HepG2 (cell line): ENCODE measurements around the gene RAB3B. TPM values are rescaled to one million over a fixed set of nuclear protein-coding genes. Genes with fewer than 3 reads are reported as not detected.

ENCODE experiments used
- CBFB ChIP-seq: sonication (generic); formaldehyde crosslinking; IDR thresholded peaks from 2 replicates; pipeline ENCODE4 v1.4.0; 2020; ENCODE audit warnings: missing genetic modification reagents
- CHCHD3 ChIP-seq: sonication (generic); formaldehyde crosslinking; IDR thresholded peaks from 2 replicates; pipeline ENCODE4 v1.8.0; 2022; ENCODE audit warnings: mild to moderate bottlenecking, missing genetic modification reagents, moderate library complexity
- GZF1 ChIP-seq: sonication (generic); formaldehyde crosslinking; IDR thresholded peaks from 2 replicates; pipeline ENCODE4 v1.5.1; 2020; ENCODE audit warnings: mild to moderate bottlenecking, missing genetic modification reagents
- HCFC1 ChIP-seq: fragments of 150-350 bp; IDR thresholded peaks from 2 replicates; pipeline ENCODE4 v1.6.1; 2014; ENCODE audit warnings: low read depth, low read length
- JUN ChIP-seq: sonication (generic); formaldehyde crosslinking; IDR thresholded peaks from 2 replicates; pipeline ENCODE4 v1.4.0; 2020; ENCODE audit warnings: mild to moderate bottlenecking, missing genetic modification reagents
- MATR3 ChIP-seq: sonication (generic); formaldehyde crosslinking; IDR thresholded peaks from 2 replicates; pipeline ENCODE4 v1.4.0; 2020; ENCODE audit warnings: missing genetic modification reagents
- MXD4 ChIP-seq: IDR thresholded peaks from 2 replicates; pipeline ENCODE4 v1.6.1; 2016; ENCODE audit warnings: mild to moderate bottlenecking, missing biosample characterization, missing genetic modification reagents
- ONECUT2 ChIP-seq: sonication (generic); formaldehyde crosslinking; IDR thresholded peaks from 2 replicates; pipeline ENCODE4 v1.4.0; 2020; ENCODE audit warnings: missing genetic modification reagents
- SETDB1 ChIP-seq: sonication (generic); formaldehyde crosslinking; IDR thresholded peaks from 2 replicates; pipeline ENCODE4 v1.5.1; 2020; ENCODE audit warnings: missing genetic modification reagents, mild to moderate bottlenecking, borderline replicate concordance
- SOX13 ChIP-seq, 3 experiments: fragments of 450-650 bp in 1 of 3; sonication (generic) in 1 of 3; formaldehyde crosslinking in 1 of 3; IDR thresholded peaks in 2 of 3; conservative IDR thresholded peaks in 1 of 3; 2 replicates each; pipeline versions ENCODE4 v1.5.0 to v1.6.1; 2016 to 2020; ENCODE audit warnings: antibody characterized with exemption in 1 of 3, mild to moderate bottlenecking in 1 of 3, missing compliant biosample characterization in 1 of 3, missing genetic modification reagents in 1 of 3, moderate library complexity in 1 of 3
- TCF7 ChIP-seq: sonication (generic); IDR thresholded peaks from 2 replicates; pipeline ENCODE4 v1.6.1; 2016; ENCODE audit warnings: antibody characterized with exemption, low read depth
- TP53 ChIP-seq: sonication (generic); formaldehyde crosslinking; conservative IDR thresholded peaks from 2 replicates; pipeline ENCODE4 v1.4.0; 2020; ENCODE audit warnings: missing genetic modification reagents
- ZNF318 ChIP-seq: sonication (generic); formaldehyde crosslinking; IDR thresholded peaks from 2 replicates; pipeline ENCODE4 v1.4.0; 2020; ENCODE audit warnings: mild to moderate bottlenecking, missing genetic modification reagents
- ZNF589 ChIP-seq: sonication (generic); formaldehyde crosslinking; conservative IDR thresholded peaks from 2 replicates; pipeline ENCODE4 v1.8.0; 2022; ENCODE audit warnings: mild to moderate bottlenecking, moderate library complexity, missing genetic modification reagents
- ZNF629 ChIP-seq: sonication (generic); formaldehyde crosslinking; conservative IDR thresholded peaks from 2 replicates; pipeline ENCODE4 v1.5.0; 2020; ENCODE audit warnings: missing genetic modification reagents
- ZNF670 ChIP-seq: sonication (generic); formaldehyde crosslinking; IDR thresholded peaks from 2 replicates; pipeline ENCODE4 v1.8.0; 2022; ENCODE audit warnings: mild to moderate bottlenecking, missing genetic modification reagents, borderline replicate concordance
- ZNF672 ChIP-seq: sonication (generic); formaldehyde crosslinking; IDR thresholded peaks from 2 replicates; pipeline ENCODE4 v1.8.1; 2022; ENCODE audit warnings: missing genetic modification reagents
- ZNF766 ChIP-seq: sonication (generic); formaldehyde crosslinking; IDR thresholded peaks from 2 replicates; pipeline ENCODE4 v1.5.0; 2020; ENCODE audit warnings: missing genetic modification reagents, borderline replicate concordance
- polyA plus RNA-seq, 8 experiments: library from polyadenylated mRNA; depleted of rRNA in 3 of 8; stranded (reverse) in 7 of 8; unstranded in 1 of 8; fragments of >200 nt; fragmentation: Illumina TruSeq in 4 of 8; extraction: Trizol in 4 of 8; gene quantifications; 2 replicates each; pipeline versions ENCODE4 v1.2.1 to v1.2.3, GENCODE V29; 2011 to 2016; ENCODE audit warnings: low read depth in 4 of 8, missing spikeins in 1 of 8, mixed read lengths in 1 of 8; ENCODE audit not compliant: insufficient read depth in 1 of 8
- total RNA-seq, 5 experiments: library from RNA; depleted of rRNA; stranded (reverse); fragments of >200 nt; fragmentation: Illumina TruSeq; extraction: Trizol; gene quantifications; 2 replicates each; pipeline ENCODE4 v1.2.3, GENCODE V29; 2016; ENCODE audit warnings: low read depth in 1 of 5

Gene RAB3B
- total and polyA plus RNA-seq, 2 of the 13 experiments (the other 11 are each of a cell fraction or from before 2014, with no cell fraction given), result 1.0 to 1.2 TPM

DNA sequence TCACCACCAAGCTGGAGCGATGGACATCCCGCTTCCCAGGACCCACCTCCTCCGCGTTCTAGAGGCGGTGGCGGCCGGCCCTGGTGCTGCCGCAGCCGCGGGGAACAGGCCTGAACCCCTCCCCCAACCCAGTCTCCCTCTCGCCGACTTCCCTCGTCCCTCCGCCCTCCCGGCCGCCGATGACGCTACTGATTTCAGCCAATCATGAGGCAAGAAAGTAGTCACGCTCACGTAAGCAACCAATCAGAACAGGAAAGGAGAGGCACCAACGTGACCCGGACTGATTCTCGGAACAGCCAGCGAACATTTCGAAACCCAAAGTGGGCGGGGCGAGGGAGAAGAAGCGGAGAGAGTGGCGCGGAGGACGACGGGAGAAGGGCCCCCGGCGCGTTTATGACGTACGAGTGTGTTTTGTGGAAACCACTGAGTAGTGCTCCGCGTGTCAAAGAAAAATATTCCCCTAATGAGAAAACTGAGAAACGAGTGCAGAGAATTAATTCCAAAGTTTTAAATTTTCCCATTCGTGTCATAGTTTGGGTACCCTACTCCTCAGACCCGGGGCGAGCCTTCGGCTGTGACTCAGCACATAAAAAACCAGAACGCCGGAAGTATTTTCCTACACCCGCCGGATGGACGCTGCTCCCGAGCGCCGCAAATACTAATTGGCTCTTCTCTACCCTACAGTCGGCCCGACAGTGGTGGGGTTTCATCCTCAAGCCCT, 111.7 kb downstream of the RAB3B start, which contains the start of gene NRDC (continued):
- no peak; the same call in 1 of the 2 replicates for TF ChIP-seq ZNF318 (CRISPR knock-in tag)
- TF ChIP-seq MATR3 (CRISPR knock-in tag), result no peak
- no peak for TF ChIP-seq ZNF766
- no peak; the same call in 1 of the 2 replicates for TF ChIP-seq MXD4
- TF ChIP-seq SETDB1 (CRISPR knock-in tag), result no peak
- no peak for TF ChIP-seq ZNF629 (CRISPR knock-in tag)
- TF ChIP-seq HCFC1, result peak; percentile 37; the same call in 1 of the 2 replicates
- no peak for TF ChIP-seq TCF7
- 0 out of 2 replicates have a peak, but pooled peaks have one; percentile 9 for TF ChIP-seq CHCHD3
- no peak for TF ChIP-seq SOX13 (IDR thresholded peaks at IDR 0.05)
- 0 out of 4 replicates have a peak, but pooled peaks have one; percentile 24 to 45 for TF ChIP-seq SOX13 (CRISPR knock-in tag; conservative IDR thresholded peaks at IDR 0.05 in 1 of 2, IDR thresholded peaks at IDR 0.05 in 1 of 2)
- no peak for TF ChIP-seq ONECUT2 (CRISPR knock-in tag)
- TF ChIP-seq ZNF672 (CRISPR knock-in tag), result no peak
- no peak for TF ChIP-seq TP53
- TF ChIP-seq JUN (CRISPR knock-in tag), result peak; percentile 15; the same call in 1 of the 2 replicates
- TF ChIP-seq CBFB (CRISPR knock-in tag), result peak; percentile 59; the same call in 1 of the 2 replicates
- no peak for TF ChIP-seq ZNF589
- TF ChIP-seq GZF1, result no peak; the same call in 1 of the 2 replicates
- peak; percentile 86 for TF ChIP-seq ZNF670
